Thyroid gland (tissue), 4 donors: ENCODE data around the gene PGP.
A peak's percentile ranks its signal among the peaks of the same experiment; 100 is the strongest.

Experiments
- POLR2A ChIP-seq, 2 donors: fragments of 450-650 bp; IDR thresholded peaks; one replicate each; pipeline ENCODE4 v1.6.1; 2017; ENCODE audit warnings: antibody characterized with exemption in 2 of 2, mild to moderate bottlenecking in 2 of 2, moderate library complexity in 1 of 2
- TF ChIP-seq, protein P1 (sequence below), 6 experiments: fragments of 200-600 bp in 3 of 6; fragments of 450-650 bp in 3 of 6; sonication (generic) in 3 of 6; IDR thresholded peaks; one replicate each; pipeline ENCODE4 v1.5.1; 2016 to 2019; ENCODE audit warnings: antibody characterized with exemption in 6 of 6, mild to moderate bottlenecking in 2 of 6, inconsistent platforms in 1 of 6, moderate library complexity in 1 of 6

DNA sequence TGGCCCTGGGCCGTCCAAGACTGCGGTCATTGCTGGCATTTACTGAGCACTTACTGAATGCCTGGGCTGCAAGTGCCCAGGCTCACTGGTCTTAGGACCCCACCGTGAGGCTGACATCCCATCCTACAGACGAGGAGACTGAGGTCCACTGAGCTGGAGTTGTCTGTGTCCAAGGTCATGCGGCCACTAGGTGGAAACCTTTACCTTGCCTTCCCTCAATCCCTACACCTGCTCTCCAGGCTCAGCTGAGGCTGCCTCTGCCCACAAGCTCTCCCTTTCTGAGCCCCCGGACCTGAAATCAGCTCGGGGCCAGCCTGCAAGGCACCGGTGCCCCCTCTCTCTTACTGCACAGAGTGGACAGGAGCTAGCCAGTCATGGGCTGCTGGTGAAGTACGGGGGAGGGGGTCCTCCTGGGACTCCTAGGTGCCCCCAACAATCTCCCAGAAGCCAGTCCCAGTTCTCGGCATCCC, 19.8 kb downstream of the PGP start:
- TF ChIP-seq POLR2A (IDR thresholded peaks at IDR 0.05) = no peak
- TF ChIP-seq, protein P1, sequence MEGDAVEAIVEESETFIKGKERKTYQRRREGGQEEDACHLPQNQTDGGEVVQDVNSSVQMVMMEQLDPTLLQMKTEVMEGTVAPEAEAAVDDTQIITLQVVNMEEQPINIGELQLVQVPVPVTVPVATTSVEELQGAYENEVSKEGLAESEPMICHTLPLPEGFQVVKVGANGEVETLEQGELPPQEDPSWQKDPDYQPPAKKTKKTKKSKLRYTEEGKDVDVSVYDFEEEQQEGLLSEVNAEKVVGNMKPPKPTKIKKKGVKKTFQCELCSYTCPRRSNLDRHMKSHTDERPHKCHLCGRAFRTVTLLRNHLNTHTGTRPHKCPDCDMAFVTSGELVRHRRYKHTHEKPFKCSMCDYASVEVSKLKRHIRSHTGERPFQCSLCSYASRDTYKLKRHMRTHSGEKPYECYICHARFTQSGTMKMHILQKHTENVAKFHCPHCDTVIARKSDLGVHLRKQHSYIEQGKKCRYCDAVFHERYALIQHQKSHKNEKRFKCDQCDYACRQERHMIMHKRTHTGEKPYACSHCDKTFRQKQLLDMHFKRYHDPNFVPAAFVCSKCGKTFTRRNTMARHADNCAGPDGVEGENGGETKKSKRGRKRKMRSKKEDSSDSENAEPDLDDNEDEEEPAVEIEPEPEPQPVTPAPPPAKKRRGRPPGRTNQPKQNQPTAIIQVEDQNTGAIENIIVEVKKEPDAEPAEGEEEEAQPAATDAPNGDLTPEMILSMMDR (IDR thresholded peaks at IDR 0.05) = peak; percentile 34 to 80 (median 64)
